ENCODE results near the gene SLC24A4.

Gene SLC24A4

GRCh38 chr14:92430686-92431085, 107.7 kb downstream of the SLC24A4 start:
- Histone ChIP-seq H3K4me3 (no peak overlapping the region), H3K27ac (no peak overlapping the region)
- no peak for DNase-seq (ENCODE audit: low spot score)
- no peak for TF ChIP-seq CTCF (IDR thresholded peaks at IDR 0.05)

GRCh38 chr14:92431199-92431725, 108.3 kb downstream of the SLC24A4 start:
- no peak for DNase-seq (ENCODE audit: low spot score)
- no peak overlapping the region for H3K27ac ChIP-seq
- TF ChIP-seq CTCF (IDR thresholded peaks at IDR 0.05), result no peak
- H3K4me3 ChIP-seq, result no peak overlapping the region

GRCh38 chr14:92433407-92433806, 110.4 kb downstream of the SLC24A4 start:
- H3K27ac ChIP-seq, result no peak overlapping the region
- no peak for DNase-seq (ENCODE audit: low spot score)
- TF ChIP-seq CTCF (IDR thresholded peaks at IDR 0.05), result no peak
- H3K4me3 ChIP-seq, result no peak overlapping the region

- Histone ChIP-seq H3K4me3 (no peak overlapping the region), H3K27ac (no peak overlapping the region)
- DNase-seq (ENCODE audit: low spot score), result no peak
- TF ChIP-seq CTCF (IDR thresholded peaks at IDR 0.05), result no peak
Observed at GRCh38 chr14:92435154-92435553, 112.2 kb downstream of the SLC24A4 start.

- DNase-seq (ENCODE audit: low spot score), result no peak
- no peak overlapping the region for H3K27ac ChIP-seq
- TF ChIP-seq CTCF (IDR thresholded peaks at IDR 0.05), result no peak
- H3K4me3 ChIP-seq, result no peak overlapping the region
Observed at GRCh38 chr14:92436115-92436776, 113.3 kb downstream of the SLC24A4 start.

GRCh38 chr14:92437309-92437708, 114.3 kb downstream of the SLC24A4 start:
- H3K27ac ChIP-seq, result no peak overlapping the region
- DNase-seq (ENCODE audit: low spot score), result no peak
- TF ChIP-seq CTCF (IDR thresholded peaks at IDR 0.05), result no peak
- H3K4me3 ChIP-seq, result no peak overlapping the region

GRCh38 chr14:92437729-92438285, 114.8 kb downstream of the SLC24A4 start:
- TF ChIP-seq CTCF (IDR thresholded peaks at IDR 0.05), result no peak
- DNase-seq (ENCODE audit: low spot score), result no peak
- Histone ChIP-seq H3K4me3 (no peak overlapping the region), H3K27ac (no peak overlapping the region)

All from coronary artery (tissue), 2 donors.